Body of pancreas (tissue), 4 donors: Measurements from ENCODE around the gene LMBR1. TPM values are rescaled to one million over a fixed set of nuclear protein-coding genes. Genes with fewer than 3 reads are reported as not detected.

ENCODE experiments used
- ATAC-seq: fragments of 150-250 bp; one replicate; pipeline ENCODE4 v1.9.1; 2016
- DNase-seq, 4 donors: peaks; one replicate each; pipeline ENCODE4 v3.0.0-alpha.2; 2019
- H3K27ac ChIP-seq, 4 donors: fragments of 200-600 bp; sonication (generic); 1 replicate in 3 of 4; 2 replicates in 1 of 4; pipeline versions ENCODE4 v1.5.1 to v1.6.1; 2016 to 2019; ENCODE audit warnings: mild to moderate bottlenecking in 1 of 4, mixed read lengths in 1 of 4, moderate library complexity in 1 of 4
- H3K27me3 ChIP-seq, 2 donors: fragments of 200-600 bp; sonication (generic); one replicate each; pipeline ENCODE4 v1.6.0; 2016; ENCODE audit warnings: mild to moderate bottlenecking in 1 of 2
- H3K36me3 ChIP-seq, 2 donors: fragments of 200-600 bp; sonication (generic); replicated peaks in 1 of 2; 2 replicates each; pipeline ENCODE4 v1.5.1; 2016; ENCODE audit warnings: low read depth in 2 of 2; ENCODE audit not compliant: insufficient read depth in 1 of 2
- H3K4me1 ChIP-seq: fragments of 200-600 bp; sonication (generic); one replicate; pipeline ENCODE4 v1.6.0; 2016
- H3K4me3 ChIP-seq, 2 donors: fragments of 200-600 bp; sonication (generic); 1 replicate in 1 of 2; 2 replicates in 1 of 2; pipeline ENCODE4 v1.5.1; 2016 to 2019
- H3K9me3 ChIP-seq, 3 donors: fragments of 200-600 bp; sonication (generic); 1 replicate in 2 of 3; 2 replicates in 1 of 3; pipeline ENCODE4 v1.5.1; 2016
- CTCF ChIP-seq, 7 experiments: fragments of 450-650 bp in 4 of 7; fragments of 200-600 bp in 3 of 7; sonication (generic) in 3 of 7; IDR thresholded peaks; one replicate each; pipeline ENCODE4 v1.5.1; 2016 to 2019; ENCODE audit warnings: antibody characterized with exemption in 7 of 7
- POLR2A ChIP-seq, 3 donors: fragments of 450-650 bp; IDR thresholded peaks; one replicate each; pipeline ENCODE4 v1.6.1; 2016; ENCODE audit warnings: antibody characterized with exemption in 3 of 3, mild to moderate bottlenecking in 2 of 3
- WGBS, 2 donors: methylation state at CpG; one replicate each; pipeline ENCODE4 v1.1.5; 2017; 5-methylcytosine and 5-hydroxymethylcytosine counted together
- intact Hi-C: fragments of 100-400 bp; cut with DNase I; formaldehyde crosslinking; loops from one replicate; pipeline ENCODE4 v1.15.1; 2023
- total RNA-seq, 2 donors: library from RNA; depleted of rRNA; stranded (reverse); fragments of >200 nt; gene quantifications; one replicate each; pipeline ENCODE4 v1.1.0, GENCODE V29; 2016

The LMBR1 gene
- total RNA-seq, 2 donors from 2014 or later, result 23.4 to 54.0 TPM

DNA sequence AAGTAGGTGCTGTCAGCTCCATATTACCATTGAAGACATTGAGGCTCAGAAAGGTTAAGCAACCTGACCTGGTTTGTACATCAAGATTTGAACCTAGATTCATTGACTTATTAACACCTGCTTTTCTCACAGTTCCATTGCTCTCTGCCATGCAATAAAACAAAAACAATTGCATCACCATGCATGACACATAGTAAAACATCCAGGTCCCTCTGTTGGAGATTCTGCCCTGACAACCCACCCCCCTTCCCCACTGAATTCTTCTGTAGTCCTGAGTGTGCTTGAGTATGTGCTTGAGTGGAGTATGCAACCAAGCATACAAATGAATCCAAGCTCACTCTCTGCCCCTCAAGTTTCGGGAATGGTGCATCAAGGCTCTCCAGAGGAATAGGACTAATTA lies 6.0 kb upstream of the LMBR1 start:
- no peak for TF ChIP-seq CTCF (IDR thresholded peaks at IDR 0.05)
- TF ChIP-seq POLR2A (IDR thresholded peaks at IDR 0.05), result no peak
- no peaks in the 10 kb centered on the region for H3K36me3 ChIP-seq
- H3K4me3 ChIP-seq, result no peak overlapping the region
- H3K27ac ChIP-seq, result no peak overlapping the region
- peaks cover 5% of the 10 kb centered on the region for H3K4me1 ChIP-seq
- H3K9me3 ChIP-seq, result no peaks in the 10 kb centered on the region
- DNase-seq (no peak), ATAC-seq (no peak)
- intact Hi-C loops, result no loop called here
- 85 to 100% methylated on average over 1 of the region's 1 CpG for WGBS, 2 donors
- no peaks in the 10 kb centered on the region for H3K27me3 ChIP-seq

DNA sequence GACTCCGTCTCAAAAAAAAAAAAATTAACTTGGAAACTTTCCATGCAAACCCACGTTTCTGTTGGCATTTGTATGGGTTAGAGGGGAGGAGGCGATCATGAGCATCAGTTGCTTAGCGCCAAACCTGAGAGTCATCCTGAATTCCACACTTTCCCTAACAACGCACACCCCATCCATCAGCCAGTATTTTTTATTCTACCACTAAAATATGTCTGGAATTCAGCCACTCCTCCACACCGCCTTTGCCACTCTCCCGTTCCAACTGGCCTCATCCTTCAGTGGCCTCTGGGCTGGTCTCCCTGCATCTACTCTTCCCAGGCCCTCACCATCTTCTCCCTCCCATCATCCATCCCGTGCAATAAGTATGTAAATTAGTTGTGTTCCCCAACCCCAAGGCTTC lies 4.7 kb upstream of the LMBR1 start:
- Histone ChIP-seq H3K27ac (no peak overlapping the region), H3K9me3 (no peaks in the 10 kb centered on the region), H3K36me3 (no peaks in the 10 kb centered on the region), H3K27me3 (no peaks in the 10 kb centered on the region), H3K4me1 (peaks cover 5% of the 10 kb centered on the region), H3K4me3 (no peak overlapping the region)
- ATAC-seq (no peak), DNase-seq (no peak)
- intact Hi-C loops, result no loop called here
- no peak for TF ChIP-seq CTCF (IDR thresholded peaks at IDR 0.05)
- whole genome bisulfite sequencing, 2 donors, result 54 to 65% methylated on average over 8 of the region's 8 CpGs

DNA sequence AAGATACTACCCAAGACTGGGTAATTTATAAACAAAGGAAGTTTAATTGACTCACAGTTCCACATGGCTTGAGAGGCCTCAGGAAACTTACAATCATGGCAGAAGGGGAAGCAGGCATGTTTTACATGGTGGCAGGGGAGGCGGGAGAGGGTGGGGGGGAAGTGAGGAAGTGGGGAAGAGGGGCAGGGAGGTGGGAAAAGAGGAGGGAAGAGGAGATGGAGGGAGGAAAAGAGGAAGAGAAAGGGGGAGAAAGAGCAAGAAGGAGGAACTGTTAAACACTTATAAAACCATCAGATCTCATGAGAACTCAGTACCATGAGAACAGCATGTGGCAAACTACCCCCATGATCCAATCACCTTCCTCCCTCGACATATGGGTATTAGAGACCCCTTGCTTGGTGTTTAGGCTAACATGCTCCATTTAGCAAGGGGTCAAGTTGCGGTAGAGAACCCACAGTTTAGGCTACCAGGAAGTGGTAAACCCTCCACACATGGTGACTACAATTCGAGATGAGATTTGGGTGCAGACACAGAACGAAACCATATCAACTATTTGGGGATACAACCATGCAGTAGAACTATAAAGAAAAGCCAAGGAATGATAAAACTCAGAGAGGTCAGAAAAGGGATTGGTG lies 3.5 kb upstream of the LMBR1 start:
- ATAC-seq, result no peak
- 78 to 91% methylated on average over 5 of the region's 5 CpGs for WGBS, 2 donors
- Histone ChIP-seq H3K4me3 (no peak overlapping the region), H3K9me3 (no peaks in the 10 kb centered on the region), H3K27ac (no peak overlapping the region), H3K36me3 (no peaks in the 10 kb centered on the region), H3K4me1 (peaks cover 11% of the 10 kb centered on the region), H3K27me3 (no peaks in the 10 kb centered on the region)
- DNase-seq, result no peak
- TF ChIP-seq CTCF (IDR thresholded peaks at IDR 0.05) (no peak), POLR2A (IDR thresholded peaks at IDR 0.05) (no peak)
- intact Hi-C loops, result no loop called here

- H3K36me3 ChIP-seq, result no peaks in the 10 kb centered on the region
- intact Hi-C loops, result no loop called here
- ATAC-seq (no peak), DNase-seq (peak in 1 of 4 donors; percentile 42)
- no peaks in the 10 kb centered on the region for H3K27me3 ChIP-seq
- 74 to 97% methylated on average over 6 of the region's 6 CpGs for WGBS, 2 donors
- TF ChIP-seq CTCF (IDR thresholded peaks at IDR 0.05), result no peak
- no peak for TF ChIP-seq POLR2A (IDR thresholded peaks at IDR 0.05)
- no peak overlapping the region for H3K4me3 ChIP-seq
- H3K4me1 ChIP-seq, result peaks cover 14% of the 10 kb centered on the region
- peak overlapping the region in 1 of 4 donors; percentile 38 for H3K27ac ChIP-seq
- H3K9me3 ChIP-seq, result no peaks in the 10 kb centered on the region
Observed at GRCh38 chr7:156895024-156895780, 2.2 kb upstream of the LMBR1 start.
